Caco-2 (cell line): ENCODE measurements around the gene TMEM18. TPM values are rescaled to one million over a fixed set of nuclear protein-coding genes. Genes with fewer than 3 reads are reported as not detected.

Experiments
- BruUV-seq: library from RNA; stranded (reverse); fragments of 400-500 nt; replicated peaks from 2 replicates; lab custom pipeline; 2021; lab: Mats Ljungman, UMichigan
- CTCF ChIA-PET: fragments of 300-600 bp; sonication (Branson Sonifier 250); formaldehyde crosslinking; loops from one replicate; lab custom pipeline; 2022; ENCODE audit warnings: antibody characterized with exemption; lab: Charles Lee
- POLR2A ChIA-PET: fragments of 300-600 bp; sonication (Branson Sonifier 250); formaldehyde crosslinking; loops from one replicate; lab custom pipeline; 2022; ENCODE audit warnings: antibody characterized with exemption; lab: Charles Lee
- DNase-seq, 2 experiments: peaks; one replicate each; pipeline versions ENCODE4 v3.0.0 to v3.0.0-alpha.2; 2020 to 2022
- H3K27me3 ChIP-seq: replicated peaks from 2 replicates; pipeline ENCODE4 v1.6.0; 2011; ENCODE audit warnings: low read length; ENCODE audit not compliant: control insufficient read depth, insufficient read depth
- H3K36me3 ChIP-seq: 2 replicates; pipeline ENCODE4 v1.5.1; 2011; ENCODE audit warnings: low read length; ENCODE audit not compliant: control insufficient read depth, insufficient read depth
- H3K4me1 ChIP-seq: fragments of 250-450 bp; sonication (Bioruptor Pico); 2 replicates; pipeline ENCODE4 v1.5.1; 2020; ENCODE audit warnings: mild to moderate bottlenecking
- H3K4me3 ChIP-seq: 2 replicates; pipeline ENCODE4 v1.5.1; 2011; ENCODE audit warnings: low read depth, mild to moderate bottlenecking, control low read depth, low read length
- H3K9me3 ChIP-seq: fragments of 250-450 bp; sonication (Bioruptor Pico); 2 replicates; pipeline ENCODE4 v1.5.1; 2020; ENCODE audit warnings: mild to moderate bottlenecking, moderate library complexity
- H3K27ac Mint-ChIP-seq: one replicate; pipeline ENCODE4 v1.8.0; 2022; ENCODE audit warnings: mixed read lengths; ENCODE audit not compliant: unreplicated experiment
- H3K27me3 Mint-ChIP-seq: one replicate; pipeline ENCODE4 v1.8.0; 2022; ENCODE audit warnings: mixed read lengths; ENCODE audit not compliant: insufficient read depth, unreplicated experiment
- H3K36me3 Mint-ChIP-seq: one replicate; pipeline ENCODE4 v1.8.0; 2022; ENCODE audit warnings: mild to moderate bottlenecking, mixed read lengths; ENCODE audit not compliant: insufficient read depth, unreplicated experiment
- H3K4me1 Mint-ChIP-seq: one replicate; pipeline ENCODE4 v1.8.0; 2022; ENCODE audit warnings: low read depth, mixed read lengths; ENCODE audit not compliant: unreplicated experiment
- H3K4me3 Mint-ChIP-seq: one replicate; pipeline ENCODE4 v1.8.0; 2022; ENCODE audit warnings: mild to moderate bottlenecking, moderate library complexity, mixed read lengths; ENCODE audit not compliant: unreplicated experiment
- H3K9me3 Mint-ChIP-seq: one replicate; pipeline ENCODE4 v1.8.0; 2022; ENCODE audit warnings: mixed read lengths; ENCODE audit not compliant: unreplicated experiment
- intact Hi-C: fragments of 100-400 bp; cut with micrococcal nuclease; formaldehyde crosslinking; loops from one replicate; pipeline ENCODE4 v1.10.0; 2022; ENCODE audit not compliant: unreplicated experiment
- total RNA-seq: library from RNA; stranded (reverse); gene quantifications from 2 replicates; pipeline ENCODE4 v1.2.3, GENCODE V29; 2022
- TF ChIP-seq, protein P1 (sequence below), 2 experiments: fragments of 200-600 bp in 1 of 2; IDR thresholded peaks; 1 replicate in 1 of 2; 2 replicates in 1 of 2; pipeline versions ENCODE4 v1.5.1 to v1.8.0; 2011 to 2022; ENCODE audit warnings: antibody characterized with exemption in 1 of 2, control low read depth in 1 of 2, inconsistent platforms in 1 of 2, low read depth in 1 of 2, low read length in 1 of 2, mild to moderate bottlenecking in 1 of 2, moderate library complexity in 1 of 2; ENCODE audit not compliant: insufficient read depth in 1 of 2, severe bottlenecking in 1 of 2, unreplicated experiment in 1 of 2

Gene TMEM18
- total RNA-seq, 1 experiment from 2014 or later = 22.9 TPM

DNA sequence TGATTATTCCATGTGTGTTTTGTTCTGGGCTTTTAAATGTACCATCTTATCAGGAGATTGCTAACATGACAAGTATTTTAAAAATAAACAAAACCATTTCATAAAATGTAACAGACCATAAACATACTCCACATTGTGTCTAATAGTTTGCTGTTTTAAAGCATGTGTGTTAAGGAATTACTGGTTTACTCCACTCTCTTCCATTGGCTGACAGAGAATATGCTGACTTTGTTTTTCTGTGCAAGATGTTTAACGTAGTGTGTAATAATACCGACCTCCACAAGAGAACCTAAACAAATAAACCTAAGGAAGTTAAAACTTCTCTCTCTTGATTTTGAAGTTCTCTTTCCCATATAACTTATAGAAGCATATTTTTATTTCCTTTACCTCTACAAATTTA lies 17.0 kb upstream of the TMEM18 start:
- Mint-ChIP-seq H3K4me1 (no peaks in the 10 kb centered on the region), H3K27ac (no peak overlapping the region), H3K36me3 (no peaks in the 10 kb centered on the region), H3K4me3 (no peak overlapping the region), H3K27me3 (no peaks in the 10 kb centered on the region), H3K9me3 (peaks cover 10% of the 10 kb centered on the region)
- no peak for DNase-seq
- BruUV-seq = no TSS peak
- TF ChIP-seq, protein P1, sequence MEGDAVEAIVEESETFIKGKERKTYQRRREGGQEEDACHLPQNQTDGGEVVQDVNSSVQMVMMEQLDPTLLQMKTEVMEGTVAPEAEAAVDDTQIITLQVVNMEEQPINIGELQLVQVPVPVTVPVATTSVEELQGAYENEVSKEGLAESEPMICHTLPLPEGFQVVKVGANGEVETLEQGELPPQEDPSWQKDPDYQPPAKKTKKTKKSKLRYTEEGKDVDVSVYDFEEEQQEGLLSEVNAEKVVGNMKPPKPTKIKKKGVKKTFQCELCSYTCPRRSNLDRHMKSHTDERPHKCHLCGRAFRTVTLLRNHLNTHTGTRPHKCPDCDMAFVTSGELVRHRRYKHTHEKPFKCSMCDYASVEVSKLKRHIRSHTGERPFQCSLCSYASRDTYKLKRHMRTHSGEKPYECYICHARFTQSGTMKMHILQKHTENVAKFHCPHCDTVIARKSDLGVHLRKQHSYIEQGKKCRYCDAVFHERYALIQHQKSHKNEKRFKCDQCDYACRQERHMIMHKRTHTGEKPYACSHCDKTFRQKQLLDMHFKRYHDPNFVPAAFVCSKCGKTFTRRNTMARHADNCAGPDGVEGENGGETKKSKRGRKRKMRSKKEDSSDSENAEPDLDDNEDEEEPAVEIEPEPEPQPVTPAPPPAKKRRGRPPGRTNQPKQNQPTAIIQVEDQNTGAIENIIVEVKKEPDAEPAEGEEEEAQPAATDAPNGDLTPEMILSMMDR (IDR thresholded peaks at IDR 0.05; ENCODE audit: insufficient read depth in 1 of 2, low read depth in 1 of 2, low read length in 1 of 2, severe bottlenecking in 1 of 2, unreplicated experiment in 1 of 2) = no peak
- intact Hi-C loops = no loop called here
- Histone ChIP-seq H3K4me3 (no peak overlapping the region), H3K4me1 (peaks cover 8% of the 10 kb centered on the region; the same call in 1 of the 2 replicates), H3K36me3 (no peaks in the 10 kb centered on the region), H3K27me3 (no peaks in the 10 kb centered on the region), H3K9me3 (peaks cover 4% of the 10 kb centered on the region; the same call in 1 of the 2 replicates)
- CTCF ChIA-PET = no interaction called here
- POLR2A ChIA-PET = no interaction called here

DNA sequence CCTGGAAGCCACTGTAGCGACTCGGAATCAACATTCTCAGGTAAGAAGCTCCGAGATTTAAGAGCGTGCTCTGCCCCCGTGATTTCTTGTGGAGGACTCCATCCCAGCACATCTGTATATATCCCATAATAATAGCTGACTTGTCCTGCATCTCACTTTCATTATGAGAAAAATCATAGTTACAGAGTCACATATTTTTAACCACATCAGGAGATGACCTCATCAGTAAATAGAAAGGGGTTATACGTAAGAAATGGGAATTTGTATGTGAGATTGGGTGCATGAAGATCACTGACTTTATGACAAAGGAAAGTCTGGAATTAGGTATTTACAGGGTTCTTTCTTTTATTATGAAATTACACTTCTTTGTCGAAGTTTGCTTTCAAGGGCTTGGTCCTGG lies 16.4 kb upstream of the TMEM18 start:
- no TSS peak for BruUV-seq

DNA sequence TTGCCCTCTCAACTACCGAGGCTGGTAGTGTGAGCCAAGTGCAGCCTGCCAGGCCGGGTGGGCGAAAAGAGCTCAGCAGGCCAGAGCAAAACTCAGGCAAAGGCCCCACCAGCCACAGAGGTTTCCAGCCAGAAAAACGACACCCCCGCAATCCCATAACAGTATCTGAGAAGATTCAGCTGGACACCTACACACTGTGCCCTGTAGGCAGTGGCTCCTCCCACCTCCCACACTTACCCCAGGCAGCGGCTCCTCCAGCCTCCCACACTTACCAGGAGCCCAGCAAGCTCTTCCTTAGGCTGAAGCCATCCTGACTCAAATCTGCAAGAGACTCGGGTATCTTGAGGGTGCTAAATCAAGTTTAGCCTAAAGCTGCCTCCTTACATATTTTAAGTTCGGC lies 15.6 kb upstream of the TMEM18 start:
- Histone ChIP-seq H3K4me1 (peaks cover 8% of the 10 kb centered on the region; the same call in 1 of the 2 replicates), H3K4me3 (no peak overlapping the region), H3K36me3 (no peaks in the 10 kb centered on the region), H3K27me3 (no peaks in the 10 kb centered on the region), H3K9me3 (no peaks in the 10 kb centered on the region; the same call in 1 of the 2 replicates)
- H3K27me3 Mint-ChIP-seq = peaks cover 6% of the 10 kb centered on the region
- DNase-seq = no peak
- no peak overlapping the region for H3K4me3 Mint-ChIP-seq
- BruUV-seq = no TSS peak
- no peak overlapping the region for H3K27ac Mint-ChIP-seq
- no peaks in the 10 kb centered on the region for H3K36me3 Mint-ChIP-seq
- POLR2A ChIA-PET = no interaction called here
- peaks cover 6% of the 10 kb centered on the region for H3K9me3 Mint-ChIP-seq
- intact Hi-C loops = no loop called here
- no peaks in the 10 kb centered on the region for H3K4me1 Mint-ChIP-seq
- CTCF ChIA-PET = no interaction called here
- TF ChIP-seq, protein P1 (IDR thresholded peaks at IDR 0.05; ENCODE audit: insufficient read depth in 1 of 2, low read depth in 1 of 2, low read length in 1 of 2, severe bottlenecking in 1 of 2, unreplicated experiment in 1 of 2) = no peak

More for the DNA sequence above, 16.4 kb upstream of the TMEM18 start:
- H3K4me3 ChIP-seq = no peak overlapping the region
- intact Hi-C loops = no loop called here
- Mint-ChIP-seq H3K4me1 (no peaks in the 10 kb centered on the region), H3K27me3 (no peaks in the 10 kb centered on the region), H3K9me3 (peaks cover 4% of the 10 kb centered on the region), H3K36me3 (no peaks in the 10 kb centered on the region), H3K27ac (no peak overlapping the region), H3K4me3 (no peak overlapping the region)
- H3K4me1 ChIP-seq = peaks cover 8% of the 10 kb centered on the region; the same call in 1 of the 2 replicates
- DNase-seq = no peak
- H3K36me3 ChIP-seq = no peaks in the 10 kb centered on the region
- ChIA-PET CTCF (no interaction called here), POLR2A (no interaction called here)
- no peaks in the 10 kb centered on the region for H3K27me3 ChIP-seq
- TF ChIP-seq, protein P1 (IDR thresholded peaks at IDR 0.05; ENCODE audit: insufficient read depth in 1 of 2, low read depth in 1 of 2, low read length in 1 of 2, severe bottlenecking in 1 of 2, unreplicated experiment in 1 of 2) = no peak
- no peaks in the 10 kb centered on the region for H3K9me3 ChIP-seq
